Testis (tissue), 3 donors: ENCODE data around the gene ZNF362. TPM values are rescaled to one million over a fixed set of nuclear protein-coding genes. Genes with fewer than 3 reads are reported as not detected.

Experiments used
- DNase-seq: peaks from one replicate; pipeline ENCODE4 v3.0.0-alpha.2; 2019
- H3K27ac ChIP-seq, 2 donors: fragments of 200-600 bp; sonication (generic); one replicate each; pipeline ENCODE4 v1.5.1; 2019
- H3K27me3 ChIP-seq: fragments of 200-600 bp; sonication (generic); one replicate; pipeline ENCODE4 v1.5.1; 2019
- H3K36me3 ChIP-seq: fragments of 200-600 bp; sonication (generic); one replicate; pipeline ENCODE4 v1.5.1; 2017; ENCODE audit warnings: low read depth; ENCODE audit errors: missing control alignments
- H3K4me1 ChIP-seq: fragments of 200-600 bp; sonication (generic); one replicate; pipeline ENCODE4 v1.5.1; 2019
- H3K4me3 ChIP-seq, 2 donors: fragments of 200-600 bp; sonication (generic); one replicate each; pipeline ENCODE4 v1.5.1; 2017 to 2019
- H3K9me3 ChIP-seq: fragments of 200-600 bp; sonication (generic); one replicate; pipeline ENCODE4 v1.5.1; 2017
- POLR2A ChIP-seq: fragments of 450-650 bp; IDR thresholded peaks from one replicate; pipeline ENCODE4 v1.6.1; 2017; ENCODE audit warnings: antibody characterized with exemption, mild to moderate bottlenecking, moderate library complexity
- WGBS, 2 donors: methylation state at CpG; one replicate each; pipeline ENCODE4 v1.1.5; 2018; 5-methylcytosine and 5-hydroxymethylcytosine counted together
- intact Hi-C: fragments of 100-400 bp; cut with DNase I; formaldehyde crosslinking; loops from one replicate; pipeline ENCODE4 v1.15.1; 2023; ENCODE audit warnings: low total_unique reads
- polyA plus RNA-seq: library from polyadenylated mRNA; stranded (reverse); fragments of 350-450 nt; fragmentation: Illumina TruSeq; extraction: RNeasy Lipid Tissue Mini Kit (QIAGEN cat#74804); gene quantifications from one replicate; pipeline ENCODE4 v1.2.3, GENCODE V29; 2014; ENCODE audit warnings: low read depth, low replicate concordance; ENCODE audit not compliant: insufficient read depth
- total RNA-seq, 2 donors: library from RNA; depleted of rRNA; stranded (reverse); fragments of >200 nt; gene quantifications; one replicate each; pipeline ENCODE4 v1.2.3, GENCODE V29; 2016
- TF ChIP-seq, protein P1 (sequence below), 3 experiments: fragments of 450-650 bp in 2 of 3; fragments of 200-600 bp in 1 of 3; sonication (generic) in 1 of 3; IDR thresholded peaks; one replicate each; pipeline ENCODE4 v1.5.1; 2016 to 2019; ENCODE audit warnings: antibody characterized with exemption in 3 of 3, mild to moderate bottlenecking in 2 of 3, moderate library complexity in 1 of 3

ZNF362 gene
- total and polyA plus RNA-seq, 3 donors from 2014 or later: 16.3 to 28.6 (median 26.6) TPM

DNA sequence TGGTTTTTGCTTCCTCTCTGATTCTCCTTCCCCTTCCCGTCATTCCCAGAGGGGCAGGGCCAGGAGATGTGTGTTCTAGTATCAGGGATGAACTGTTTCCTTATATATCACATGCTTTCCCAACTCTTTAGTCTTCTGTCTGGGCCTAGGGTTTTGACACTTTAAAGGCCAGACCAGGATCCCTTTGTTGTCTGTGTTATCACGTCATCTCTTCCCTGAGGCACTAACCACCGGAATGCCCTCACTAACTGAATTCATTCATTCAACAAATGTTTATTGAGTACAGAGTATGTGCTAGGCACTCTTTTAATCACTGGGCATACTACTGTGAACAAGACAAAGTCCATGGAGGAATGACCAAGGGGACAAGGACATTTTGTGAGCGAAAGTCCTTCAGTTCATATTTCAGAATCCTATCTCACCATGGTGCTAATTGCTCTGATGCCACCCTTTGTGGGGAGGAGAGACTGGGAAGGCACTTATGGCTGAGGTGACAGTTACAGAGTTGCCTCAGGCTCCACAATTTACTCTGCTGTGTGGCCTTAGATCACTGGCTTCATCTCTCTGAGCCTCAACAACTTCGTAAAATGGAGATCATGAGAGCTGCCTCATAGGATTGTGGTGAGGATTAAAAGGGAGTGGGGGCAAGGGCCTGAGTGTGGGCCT, 12.0 kb upstream of the ZNF362 start:
- H3K27me3 ChIP-seq: no peaks in the 10 kb centered on the region
- no peak for DNase-seq
- no peak overlapping the region for H3K4me3 ChIP-seq
- WGBS, 2 donors: 81 to 84% methylated on average over 5 of the region's 5 CpGs
- H3K4me1 ChIP-seq: no peaks in the 10 kb centered on the region
- no peaks in the 10 kb centered on the region for H3K36me3 ChIP-seq
- no peak overlapping the region for H3K27ac ChIP-seq
- no peak for TF ChIP-seq POLR2A
- TF ChIP-seq, protein P1, sequence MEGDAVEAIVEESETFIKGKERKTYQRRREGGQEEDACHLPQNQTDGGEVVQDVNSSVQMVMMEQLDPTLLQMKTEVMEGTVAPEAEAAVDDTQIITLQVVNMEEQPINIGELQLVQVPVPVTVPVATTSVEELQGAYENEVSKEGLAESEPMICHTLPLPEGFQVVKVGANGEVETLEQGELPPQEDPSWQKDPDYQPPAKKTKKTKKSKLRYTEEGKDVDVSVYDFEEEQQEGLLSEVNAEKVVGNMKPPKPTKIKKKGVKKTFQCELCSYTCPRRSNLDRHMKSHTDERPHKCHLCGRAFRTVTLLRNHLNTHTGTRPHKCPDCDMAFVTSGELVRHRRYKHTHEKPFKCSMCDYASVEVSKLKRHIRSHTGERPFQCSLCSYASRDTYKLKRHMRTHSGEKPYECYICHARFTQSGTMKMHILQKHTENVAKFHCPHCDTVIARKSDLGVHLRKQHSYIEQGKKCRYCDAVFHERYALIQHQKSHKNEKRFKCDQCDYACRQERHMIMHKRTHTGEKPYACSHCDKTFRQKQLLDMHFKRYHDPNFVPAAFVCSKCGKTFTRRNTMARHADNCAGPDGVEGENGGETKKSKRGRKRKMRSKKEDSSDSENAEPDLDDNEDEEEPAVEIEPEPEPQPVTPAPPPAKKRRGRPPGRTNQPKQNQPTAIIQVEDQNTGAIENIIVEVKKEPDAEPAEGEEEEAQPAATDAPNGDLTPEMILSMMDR (IDR thresholded peaks at IDR 0.05): no peak
- intact Hi-C loops: no loop called here
- no peaks in the 10 kb centered on the region for H3K9me3 ChIP-seq

DNA sequence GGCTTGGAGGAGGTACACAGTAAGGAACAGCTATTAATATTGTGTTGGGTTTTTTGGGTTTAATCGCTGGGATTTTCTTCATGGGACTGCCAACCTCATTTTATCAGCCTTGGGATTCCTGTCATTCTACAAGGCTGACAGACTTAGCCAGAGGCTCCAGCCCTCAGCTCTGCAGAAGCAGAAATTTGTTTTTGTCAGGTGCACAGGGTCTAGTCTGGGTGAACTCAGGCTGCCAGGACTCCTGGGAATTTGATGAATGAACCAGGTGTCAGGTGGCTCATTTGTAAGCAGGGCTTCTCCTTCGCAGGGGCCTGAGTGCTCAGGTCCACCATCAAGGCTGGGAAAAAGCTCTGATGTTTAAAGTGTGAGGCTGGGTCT, 11.5 kb upstream of the ZNF362 start:
- whole genome bisulfite sequencing, 2 donors: 82 to 88% methylated on average over 2 of the region's 2 CpGs
- no peak overlapping the region for H3K4me3 ChIP-seq
- H3K9me3 ChIP-seq: no peaks in the 10 kb centered on the region
- no peak overlapping the region for H3K27ac ChIP-seq
- no peaks in the 10 kb centered on the region for H3K36me3 ChIP-seq
- DNase-seq: no peak
- TF ChIP-seq, protein P1 (IDR thresholded peaks at IDR 0.05): no peak
- no peak for TF ChIP-seq POLR2A
- no peaks in the 10 kb centered on the region for H3K4me1 ChIP-seq
- no peaks in the 10 kb centered on the region for H3K27me3 ChIP-seq
- intact Hi-C loops: no loop called here

DNA sequence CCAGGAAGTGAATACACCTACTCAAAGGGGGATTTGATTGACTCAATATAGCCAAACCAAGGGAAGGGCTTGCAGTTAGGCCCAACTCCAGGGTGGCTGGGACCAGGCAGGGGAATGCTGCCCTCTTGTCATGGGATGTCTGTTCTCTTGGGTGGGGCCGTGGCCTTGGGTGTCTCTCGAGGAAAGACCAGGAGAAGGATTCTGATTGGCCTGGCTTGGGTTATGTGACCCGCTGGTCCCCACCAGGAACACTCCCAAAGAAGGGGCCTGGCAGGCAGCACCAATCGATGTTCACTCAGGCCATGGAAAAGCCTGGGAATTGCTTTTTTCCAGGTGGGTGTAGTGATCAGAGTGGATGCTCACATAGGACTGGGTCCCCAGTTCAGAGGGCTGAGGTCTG, 10.1 kb upstream of the ZNF362 start:
- intact Hi-C loops: no loop called here
- 84% methylated on average over 4 of the region's 4 CpGs; no CpG with 5 or more reads in 1 of the 2 donors for WGBS, 2 donors
- TF ChIP-seq, protein P1 (IDR thresholded peaks at IDR 0.05): no peak
- no peak for TF ChIP-seq POLR2A
- Histone ChIP-seq H3K9me3 (no peaks in the 10 kb centered on the region), H3K27me3 (no peaks in the 10 kb centered on the region), H3K4me1 (no peaks in the 10 kb centered on the region), H3K4me3 (no peak overlapping the region), H3K36me3 (no peaks in the 10 kb centered on the region), H3K27ac (no peak overlapping the region)
- DNase-seq: no peak

DNA sequence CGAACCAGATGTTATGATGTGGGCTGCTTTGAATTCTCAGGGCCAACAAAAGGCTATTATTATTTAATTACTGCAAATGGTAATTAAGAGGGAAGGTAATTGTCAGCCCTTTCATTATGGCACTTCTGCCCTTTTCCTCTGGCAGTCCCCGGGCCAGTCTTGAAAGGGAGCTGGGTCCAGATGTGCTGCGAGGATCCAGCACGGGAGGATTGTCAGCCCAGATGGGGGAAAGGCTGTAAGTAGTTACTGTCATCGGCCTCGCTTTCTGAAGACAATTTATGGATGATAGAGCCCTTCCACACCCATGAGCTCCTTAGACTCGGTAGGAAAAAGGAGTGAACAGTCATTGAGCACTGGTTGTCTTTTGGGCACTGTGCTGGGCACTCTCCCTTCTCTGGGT, 8.7 kb upstream of the ZNF362 start:
- no peaks in the 10 kb centered on the region for H3K9me3 ChIP-seq
- 72 to 78% methylated on average over 7 of the region's 7 CpGs for WGBS, 2 donors

More for the DNA sequence above, 8.7 kb upstream of the ZNF362 start:
- no peaks in the 10 kb centered on the region for H3K27me3 ChIP-seq
- intact Hi-C loops: no loop called here
- H3K4me1 ChIP-seq: no peaks in the 10 kb centered on the region
- H3K36me3 ChIP-seq: no peaks in the 10 kb centered on the region
- H3K4me3 ChIP-seq: no peak overlapping the region
- no peak for DNase-seq
- TF ChIP-seq POLR2A: no peak
- TF ChIP-seq, protein P1 (IDR thresholded peaks at IDR 0.05): no peak
- no peak overlapping the region for H3K27ac ChIP-seq
